Hepatocyte (in vitro differentiated cells): ENCODE results near the gene TMEM156. TPM values are rescaled to one million over a fixed set of nuclear protein-coding genes. Genes with fewer than 3 reads are reported as not detected.

ENCODE experiments used
- DNase-seq: peaks from one replicate; pipeline ENCODE4 v3.0.0-alpha.2; 2016; ENCODE audit warnings: low spot score
- H2AFZ ChIP-seq: fragments of 200-600 bp; sonication (generic); 2 replicates; pipeline ENCODE4 v1.6.0; 2016; ENCODE audit warnings: antibody characterized with exemption, mild to moderate bottlenecking
- H3K27ac ChIP-seq: fragments of 200-600 bp; sonication (generic); 2 replicates; pipeline ENCODE4 v1.5.1; 2016; ENCODE audit warnings: mild to moderate bottlenecking
- H3K27me3 ChIP-seq: fragments of 200-600 bp; sonication (generic); 2 replicates; pipeline ENCODE4 v1.6.1; 2016
- H3K36me3 ChIP-seq: fragments of 200-600 bp; sonication (generic); replicated peaks from 2 replicates; pipeline ENCODE4 v1.5.1; 2016; ENCODE audit warnings: low read depth; ENCODE audit not compliant: insufficient read depth
- H3K4me1 ChIP-seq: fragments of 200-600 bp; sonication (generic); 2 replicates; pipeline ENCODE4 v1.5.1; 2016; ENCODE audit warnings: mild to moderate bottlenecking, moderate library complexity; ENCODE audit not compliant: insufficient read depth
- H3K4me2 ChIP-seq: fragments of 200-600 bp; sonication (generic); 2 replicates; pipeline ENCODE4 v1.6.0; 2016
- H3K4me3 ChIP-seq: fragments of 200-600 bp; sonication (generic); 2 replicates; pipeline ENCODE4 v1.5.1; 2016; ENCODE audit warnings: mild to moderate bottlenecking
- H3K79me2 ChIP-seq: fragments of 200-600 bp; sonication (generic); 2 replicates; pipeline ENCODE4 v1.6.0; 2017; ENCODE audit warnings: mild to moderate bottlenecking
- H3K9me2 ChIP-seq: fragments of 200-600 bp; sonication (generic); replicated peaks from 2 replicates; pipeline ENCODE4 v1.6.0; 2017; ENCODE audit warnings: mild to moderate bottlenecking; ENCODE audit not compliant: insufficient read depth
- H3K9me3 ChIP-seq: fragments of 200-600 bp; sonication (generic); 2 replicates; pipeline ENCODE4 v1.5.1; 2016; ENCODE audit warnings: low read depth, mild to moderate bottlenecking
- H4K20me1 ChIP-seq: fragments of 200-600 bp; sonication (generic); 2 replicates; pipeline ENCODE4 v1.6.0; 2016; ENCODE audit warnings: mild to moderate bottlenecking; ENCODE audit not compliant: insufficient read depth, poor library complexity, severe bottlenecking
- EZH2 ChIP-seq: fragments of 200-600 bp; sonication (generic); IDR thresholded peaks from 2 replicates; pipeline ENCODE4 v1.6.1; 2016; ENCODE audit warnings: antibody characterized with exemption, mild to moderate bottlenecking, borderline replicate concordance
- EZH2phosphoT487 ChIP-seq: fragments of 200-600 bp; sonication (generic); IDR thresholded peaks from one replicate; pipeline ENCODE4 v1.6.1; 2018; ENCODE audit warnings: antibody characterized with exemption, mild to moderate bottlenecking, low read depth, moderate library complexity; ENCODE audit not compliant: unreplicated experiment, severe bottlenecking
- WGBS: methylation state at CpG from one replicate; pipeline ENCODE4 v1.1.6; 2016; ENCODE audit warnings: low lambda C conversion rate; ENCODE audit errors: missing lambda C conversion rate; 5-methylcytosine and 5-hydroxymethylcytosine counted together
- polyA plus RNA-seq: library from polyadenylated mRNA; unstranded; fragments of >200 nt; fragmentation: Nextera tagmentation; extraction: Ambion mirVana; gene quantifications from 2 replicates; pipeline ENCODE4 v1.2.1, GENCODE V29; 2016
- total RNA-seq: library from RNA; depleted of rRNA; stranded (reverse); fragments of >200 nt; gene quantifications from 2 replicates; pipeline ENCODE4 v1.2.3, GENCODE V29; 2014
- TF ChIP-seq, protein P1 (sequence below): fragments of 200-600 bp; sonication (generic); IDR thresholded peaks from 2 replicates; pipeline ENCODE4 v1.5.1; 2016; ENCODE audit warnings: antibody characterized with exemption, mild to moderate bottlenecking; ENCODE audit not compliant: poor library complexity

Gene TMEM156
- total and polyA plus RNA-seq, 2 experiments from 2014 or later, result 1.3 TPM; not detected in 1

DNA sequence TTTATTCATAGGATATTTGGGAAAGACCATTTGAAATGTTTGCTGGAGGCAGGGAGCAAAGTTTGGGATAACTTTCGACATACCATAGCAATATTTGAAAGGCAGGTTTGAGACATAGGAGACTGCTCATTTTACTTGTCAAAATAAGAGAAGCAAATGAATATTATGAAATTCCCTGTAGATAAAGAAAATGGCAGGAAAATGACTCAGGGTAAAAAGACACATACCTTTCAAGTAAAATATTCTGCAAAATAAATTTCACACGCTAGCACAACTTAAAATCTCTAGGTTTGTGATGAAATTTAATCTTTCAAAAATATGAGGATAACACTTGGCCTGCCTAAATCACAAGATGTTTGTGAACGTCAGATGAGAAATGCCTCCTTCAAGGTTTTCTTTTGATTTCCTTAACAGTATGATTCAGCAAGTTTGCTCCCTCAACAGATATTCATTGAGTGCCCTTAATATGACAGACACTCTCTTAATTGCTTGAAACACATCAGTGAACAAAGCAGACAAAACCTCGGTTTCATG lies 6.6 kb downstream of the TMEM156 start:
- no peak overlapping the region for H3K4me2 ChIP-seq
- 85% methylated on average over 4 of the region's 4 CpGs for WGBS
- no peaks in the 10 kb centered on the region for H3K79me2 ChIP-seq

GRCh38 chr4:39024311-39024865 lies 7.8 kb downstream of the TMEM156 start:
- Histone ChIP-seq H3K4me3 (no peak overlapping the region), H3K9me2 (no peaks in the 10 kb centered on the region), H3K4me1 (no peaks in the 10 kb centered on the region), H3K36me3 (no peaks in the 10 kb centered on the region), H3K9me3 (no peaks in the 10 kb centered on the region), H3K4me2 (no peak overlapping the region), H3K79me2 (no peaks in the 10 kb centered on the region), H3K27ac (no peak overlapping the region), H2AFZ (no peak overlapping the region), H4K20me1 (no peaks in the 10 kb centered on the region), H3K27me3 (no peaks in the 10 kb centered on the region)
- 94% methylated on average over 3 of the region's 3 CpGs for WGBS
- DNase-seq, result no peak
- TF ChIP-seq, protein P1, sequence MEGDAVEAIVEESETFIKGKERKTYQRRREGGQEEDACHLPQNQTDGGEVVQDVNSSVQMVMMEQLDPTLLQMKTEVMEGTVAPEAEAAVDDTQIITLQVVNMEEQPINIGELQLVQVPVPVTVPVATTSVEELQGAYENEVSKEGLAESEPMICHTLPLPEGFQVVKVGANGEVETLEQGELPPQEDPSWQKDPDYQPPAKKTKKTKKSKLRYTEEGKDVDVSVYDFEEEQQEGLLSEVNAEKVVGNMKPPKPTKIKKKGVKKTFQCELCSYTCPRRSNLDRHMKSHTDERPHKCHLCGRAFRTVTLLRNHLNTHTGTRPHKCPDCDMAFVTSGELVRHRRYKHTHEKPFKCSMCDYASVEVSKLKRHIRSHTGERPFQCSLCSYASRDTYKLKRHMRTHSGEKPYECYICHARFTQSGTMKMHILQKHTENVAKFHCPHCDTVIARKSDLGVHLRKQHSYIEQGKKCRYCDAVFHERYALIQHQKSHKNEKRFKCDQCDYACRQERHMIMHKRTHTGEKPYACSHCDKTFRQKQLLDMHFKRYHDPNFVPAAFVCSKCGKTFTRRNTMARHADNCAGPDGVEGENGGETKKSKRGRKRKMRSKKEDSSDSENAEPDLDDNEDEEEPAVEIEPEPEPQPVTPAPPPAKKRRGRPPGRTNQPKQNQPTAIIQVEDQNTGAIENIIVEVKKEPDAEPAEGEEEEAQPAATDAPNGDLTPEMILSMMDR, result no peak
- TF ChIP-seq EZH2 (no peak), EZH2phosphoT487 (no peak)

More for the DNA sequence above, 6.6 kb downstream of the TMEM156 start:
- TF ChIP-seq EZH2phosphoT487, result no peak
- TF ChIP-seq, protein P1, result no peak
- TF ChIP-seq EZH2, result no peak
- Histone ChIP-seq H3K4me3 (no peak overlapping the region), H3K27ac (no peak overlapping the region), H4K20me1 (no peaks in the 10 kb centered on the region), H3K27me3 (no peaks in the 10 kb centered on the region), H3K9me2 (no peaks in the 10 kb centered on the region), H3K9me3 (no peaks in the 10 kb centered on the region), H3K36me3 (no peaks in the 10 kb centered on the region), H3K4me1 (no peaks in the 10 kb centered on the region), H2AFZ (no peak overlapping the region)
- no peak for DNase-seq

GRCh38 chr4:39023059-39023458 lies 9.2 kb downstream of the TMEM156 start:
- Histone ChIP-seq H3K27me3 (no peaks in the 10 kb centered on the region), H3K4me1 (no peaks in the 10 kb centered on the region), H4K20me1 (no peaks in the 10 kb centered on the region), H2AFZ (no peak overlapping the region), H3K9me3 (no peaks in the 10 kb centered on the region), H3K36me3 (no peaks in the 10 kb centered on the region), H3K79me2 (no peaks in the 10 kb centered on the region), H3K4me2 (no peak overlapping the region), H3K4me3 (no peak overlapping the region), H3K9me2 (no peaks in the 10 kb centered on the region), H3K27ac (no peak overlapping the region)
- TF ChIP-seq EZH2phosphoT487, result no peak
- TF ChIP-seq EZH2, result no peak
- TF ChIP-seq, protein P1, result no peak
- 88% methylated on average over 1 of the region's 1 CpG for WGBS
- no peak for DNase-seq
